Natural killer cell (primary cell): ENCODE data around the gene REG4. TPM values are rescaled to one million over a fixed set of nuclear protein-coding genes. Genes with fewer than 3 reads are reported as not detected.

Experiments
- ATAC-seq, 3 donors: fragments of 150-1000 bp in 2 of 3; fragments of 200-7000 bp in 1 of 3; cut with Tn5 transposase; 1 replicate in 1 of 3; 2 replicates in 2 of 3; pipeline ENCODE4 v1.10.0; 2021; ENCODE audit warnings: mild to moderate bottlenecking in 2 of 3, moderate library complexity in 2 of 3
- DNase-seq, 2 donors: peaks; one replicate each; pipeline versions ENCODE4 v3.0.0 to v3.0.0-alpha.2; 2013 to 2021; ENCODE audit warnings: mixed read lengths in 1 of 2
- H3K27ac ChIP-seq: one replicate; pipeline ENCODE4 v1.5.1; 2013; ENCODE audit warnings: mild to moderate bottlenecking, low read length
- H3K27me3 ChIP-seq: one replicate; pipeline ENCODE4 v1.6.1; 2013; ENCODE audit warnings: low read length; ENCODE audit not compliant: control insufficient read depth, insufficient read depth
- H3K36me3 ChIP-seq: one replicate; pipeline ENCODE4 v1.6.1; 2013; ENCODE audit warnings: low read length; ENCODE audit not compliant: control insufficient read depth, insufficient read depth
- H3K4me1 ChIP-seq: one replicate; pipeline ENCODE4 v1.6.1; 2013; ENCODE audit warnings: low read length; ENCODE audit not compliant: control insufficient read depth, insufficient read depth
- H3K4me3 ChIP-seq: one replicate; pipeline ENCODE4 v1.5.1; 2013; ENCODE audit warnings: low read length
- H3K9me3 ChIP-seq: one replicate; pipeline ENCODE4 v1.6.1; 2013; ENCODE audit warnings: low read length; ENCODE audit not compliant: control insufficient read depth, insufficient read depth
- H3K27ac Mint-ChIP-seq, 2 donors: one replicate each; pipeline ENCODE4 v1.8.0; 2022; ENCODE audit warnings: mild to moderate bottlenecking in 2 of 2, mixed read lengths in 2 of 2, moderate library complexity in 1 of 2
- H3K27me3 Mint-ChIP-seq, 2 donors: one replicate each; pipeline ENCODE4 v1.8.0; 2022; ENCODE audit warnings: low read depth in 2 of 2, mixed read lengths in 2 of 2
- H3K36me3 Mint-ChIP-seq: one replicate; pipeline ENCODE4 v1.8.0; 2022; ENCODE audit warnings: mixed read lengths
- H3K4me1 Mint-ChIP-seq, 2 donors: one replicate each; pipeline ENCODE4 v1.8.0; 2022; ENCODE audit warnings: mixed read lengths in 2 of 2
- H3K4me3 Mint-ChIP-seq: one replicate; pipeline ENCODE4 v1.8.0; 2022; ENCODE audit warnings: mild to moderate bottlenecking, moderate library complexity, mixed read lengths
- H3K9me3 Mint-ChIP-seq, 2 donors: one replicate each; pipeline ENCODE4 v1.8.0; 2022; ENCODE audit warnings: mixed read lengths in 2 of 2
- CTCF ChIP-seq: fragments of 200-600 bp; IDR thresholded peaks from one replicate; pipeline ENCODE4 v1.8.0; 2022; ENCODE audit warnings: antibody characterized with exemption
- WGBS: methylation state at CpG from one replicate; pipeline ENCODE4 v1.1.7; 2013; ENCODE audit warnings: missing lambda C conversion rate; ENCODE audit not compliant: insufficient coverage; 5-methylcytosine and 5-hydroxymethylcytosine counted together
- intact Hi-C: fragments of 100-400 bp; cut with micrococcal nuclease; formaldehyde crosslinking; loops from one replicate; pipeline ENCODE4 v1.14.2; 2022
- total RNA-seq, 4 donors: library from RNA; stranded (reverse); fragments of 120-200 nt in 1 of 4; gene quantifications; one replicate each; pipeline versions ENCODE4 v1.2.3 to v1.2.4, GENCODE V29; 2013 to 2022

Gene REG4
- total RNA-seq, 3 donors from 2014 or later (not counting 1 experiment from before 2014, with no cell fraction given) = not detected

- H3K4me3 ChIP-seq = no peak overlapping the region
- Mint-ChIP-seq H3K27me3 (peaks cover 15 to 22% of the 10 kb centered on the region in 2 donors), H3K4me3 (no peak overlapping the region), H3K36me3 (no peaks in the 10 kb centered on the region), H3K27ac (no peak overlapping the region), H3K9me3 (no peaks in the 10 kb centered on the region), H3K4me1 (peaks cover 5 to 6% of the 10 kb centered on the region in 2 donors)
- TF ChIP-seq CTCF = no peak
- ATAC-seq (no peak), DNase-seq (no peak)
- H3K36me3 ChIP-seq = no peaks in the 10 kb centered on the region
- intact Hi-C loops = no loop called here
- no peaks in the 10 kb centered on the region for H3K9me3 ChIP-seq
- no peaks in the 10 kb centered on the region for H3K4me1 ChIP-seq
- H3K27ac ChIP-seq = no peak overlapping the region
- H3K27me3 ChIP-seq = peaks cover 2% of the 10 kb centered on the region
- 71% methylated on average over 1 of the region's 1 CpG for WGBS
Observed at GRCh38 chr1:119762409-119762808, 48.9 kb downstream of the REG4 start.

- no peaks in the 10 kb centered on the region for H3K36me3 ChIP-seq
- H3K4me3 ChIP-seq = no peak overlapping the region
- H3K4me1 ChIP-seq = no peaks in the 10 kb centered on the region
- ATAC-seq = peak in 1 of 3 donors; percentile 42
- no peak overlapping the region for H3K27ac ChIP-seq
- H3K9me3 ChIP-seq = no peaks in the 10 kb centered on the region
- peaks cover 2% of the 10 kb centered on the region for H3K27me3 ChIP-seq
- Mint-ChIP-seq H3K4me3 (peak overlapping the region; percentile 17), H3K36me3 (no peaks in the 10 kb centered on the region), H3K27ac (no peak overlapping the region), H3K9me3 (no peaks in the 10 kb centered on the region), H3K4me1 (peaks cover 5 to 6% of the 10 kb centered on the region in 2 donors), H3K27me3 (peaks cover 12 to 22% of the 10 kb centered on the region in 2 donors)
- intact Hi-C loops = no loop called here
- 4% methylated on average over 2 of the region's 3 CpGs for WGBS
- no peak for DNase-seq
- TF ChIP-seq CTCF = no peak
Observed at GRCh38 chr1:119758584-119758983, 52.7 kb downstream of the REG4 start.

GRCh38 chr1:119752592-119752991 lies 58.7 kb downstream of the REG4 start:
- Mint-ChIP-seq H3K36me3 (no peaks in the 10 kb centered on the region), H3K4me1 (no peaks in the 10 kb centered on the region), H3K27me3 (peaks cover 25 to 26% of the 10 kb centered on the region in 2 donors), H3K4me3 (no peak overlapping the region), H3K9me3 (no peaks in the 10 kb centered on the region), H3K27ac (no peak overlapping the region)
- Histone ChIP-seq H3K27me3 (no peaks in the 10 kb centered on the region), H3K27ac (no peak overlapping the region), H3K4me3 (no peak overlapping the region), H3K4me1 (no peaks in the 10 kb centered on the region), H3K9me3 (no peaks in the 10 kb centered on the region), H3K36me3 (no peaks in the 10 kb centered on the region)
- no peak for ATAC-seq
- TF ChIP-seq CTCF = no peak
- intact Hi-C loops = no loop called here
- 87% methylated on average over 3 of the region's 4 CpGs for WGBS
- no peak for DNase-seq

- H3K27ac ChIP-seq = no peak overlapping the region
- H3K4me1 ChIP-seq = no peaks in the 10 kb centered on the region
- DNase-seq (no peak), ATAC-seq (no peak)
- no peak for TF ChIP-seq CTCF
- 74% methylated on average over 4 of the region's 4 CpGs for WGBS
- H3K4me3 ChIP-seq = no peak overlapping the region
- H3K36me3 ChIP-seq = no peaks in the 10 kb centered on the region
- H3K27me3 ChIP-seq = no peaks in the 10 kb centered on the region
- Mint-ChIP-seq H3K9me3 (no peaks in the 10 kb centered on the region), H3K36me3 (no peaks in the 10 kb centered on the region), H3K4me3 (no peak overlapping the region), H3K4me1 (peaks cover 0 to 9% of the 10 kb centered on the region in 2 donors), H3K27me3 (peaks cover 14 to 19% of the 10 kb centered on the region in 2 donors), H3K27ac (no peak overlapping the region)
- H3K9me3 ChIP-seq = no peaks in the 10 kb centered on the region
- intact Hi-C loops = no loop called here
Observed at GRCh38 chr1:119748040-119748439, 63.2 kb downstream of the REG4 start.
